ENCODE data around the gene NFIX. TPM values are rescaled to one million over a fixed set of nuclear protein-coding genes. Genes with fewer than 3 reads are reported as not detected.
A peak's percentile ranks its signal among the peaks of the same experiment; 100 is the strongest.

Gene NFIX
- total and polyA plus RNA-seq, 9 of the 15 experiments (the other 6 are each of a cell fraction or from before 2014, with no cell fraction given) = 0.28 to 26.8 (median 5.4) TPM

- Histone ChIP-seq H2AFZ (ENCODE audit: low read depth, low read length) (no peak overlapping the region), H3K79me2 (ENCODE audit: control insufficient read depth, insufficient read depth, low read length) (peaks cover 94% of the 10 kb centered on the region), H3K4me3 (no peak overlapping the region), H3K4me2 (ENCODE audit: insufficient read depth, low read length) (no peak overlapping the region), H3K9ac (ENCODE audit: insufficient read depth in 1 of 2, low read depth in 2 of 2, low read length in 2 of 2) (peak overlapping the region; percentile 15 to 71; a peak in 3 of 4 replicates), H4K20me1 (replicated peaks; ENCODE audit: control insufficient read depth, insufficient read depth, low read length) (peaks cover 60% of the 10 kb centered on the region), H3K9me1 (ENCODE audit: control insufficient read depth, insufficient read depth, low read length) (peaks cover 12% of the 10 kb centered on the region), H3K9me3 (replicated peaks; ENCODE audit: control insufficient read depth, insufficient read depth, low read depth, low read length) (no peaks in the 10 kb centered on the region), H3K27me3 (ENCODE audit: control insufficient read depth in 2 of 2, insufficient read depth in 2 of 2, low read length in 2 of 2) (no peaks in the 10 kb centered on the region), H3K27ac (ENCODE audit: extremely low read depth, low read depth, low read length) (no peak overlapping the region; the same call in 2 of the 3 replicates), H3K36me3 (ENCODE audit: control insufficient read depth, insufficient read depth, low read length) (peaks cover 69% of the 10 kb centered on the region), H3K4me1 (replicated peaks in 1 of 2; ENCODE audit: control insufficient read depth in 2 of 2, insufficient read depth in 2 of 2, low read length in 2 of 2) (peaks cover 21 to 46% of the 10 kb centered on the region in 2 experiments; a peak in 4 of 5 replicates)
- TF ChIP-seq MTA2 (IDR thresholded peaks at IDR 0.05; ENCODE audit: low read depth) (no peak), SIN3A (IDR thresholded peaks at IDR 0.05; ENCODE audit: borderline replicate concordance in 2 of 2, control insufficient read depth in 1 of 2, low read depth in 2 of 2, low read length in 2 of 2) (no peak), RBFOX2 (IDR thresholded peaks at IDR 0.05; ENCODE audit: low read depth, low read length) (peak; percentile 56), ZNF347 (CRISPR knock-in tag; IDR thresholded peaks at IDR 0.05; ENCODE audit: low read depth) (no peak), POLR2G (IDR thresholded peaks at IDR 0.05; ENCODE audit: low read depth, low read length) (peak; percentile 36; the same call in 1 of the 2 replicates), CBFA2T3 (IDR thresholded peaks at IDR 0.05) (no peak), PREB (CRISPR knock-in tag; IDR thresholded peaks at IDR 0.05) (no peak), ZNF449 (CRISPR knock-in tag; IDR thresholded peaks at IDR 0.05) (no peak), ZBTB40 (IDR thresholded peaks at IDR 0.05) (no peak), ZBTB40 (CRISPR knock-in tag; IDR thresholded peaks at IDR 0.05) (no peak)
- ChIA-PET CTCF (ENCODE audit: low intra/inter-chr PET ratio) (no interaction called here), POLR2A (interaction anchor here (1.4 to 3.0 kb wide), 3 partner anchors 10 to 30 kb away, joined by 4 to 12 read pairs (median 4); partner anchors contain the start of genes IER2 and STX10)
- whole genome bisulfite sequencing (ENCODE audit: insufficient coverage, low coverage, missing lambda C conversion rate) = 87% methylated on average over 18 of the region's 18 CpGs
- intact Hi-C loops (cut with micrococcal nuclease) = no loop called here
- ATAC-seq (no peak), FAIRE-seq (no peak), DNase-seq (ENCODE audit: extremely low read depth in 1 of 4, low spot score in 3 of 4) (no peak)
- in situ Hi-C loops (cut with MboI) = no loop called here
- no TSS peak for BruUV-seq (replicated peaks)
These were observed 126.4 kb downstream of the NFIX start for GRCh38 chr19:13121551-13122274.
